ENCODE results near the gene EYA4.

DNA sequence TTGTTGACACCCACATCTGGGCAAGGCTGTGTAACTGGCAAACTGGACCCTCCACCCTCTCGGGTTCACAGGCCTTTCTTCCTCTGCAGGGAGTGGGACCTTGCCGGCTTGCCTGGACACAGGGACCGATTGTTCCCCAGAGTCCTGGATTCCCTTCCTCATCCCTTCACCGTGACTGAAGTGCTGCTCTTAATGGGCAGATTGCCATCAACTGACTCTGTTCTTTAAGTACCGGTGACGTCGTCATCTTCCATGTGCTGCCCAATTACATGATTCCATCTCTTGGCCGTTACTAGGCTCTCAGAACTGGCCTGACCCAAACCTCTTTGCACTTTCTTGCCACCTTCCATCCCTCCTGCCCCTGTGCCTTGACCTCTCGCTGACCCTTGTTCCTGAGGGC lies 85.4 kb downstream of the EYA4 start:
- TF ChIP-seq POLR2A (IDR thresholded peaks at IDR 0.05): no peak
- no peak for TF ChIP-seq POLR2AphosphoS5 (IDR thresholded peaks at IDR 0.05)
- TF ChIP-seq, protein P1, sequence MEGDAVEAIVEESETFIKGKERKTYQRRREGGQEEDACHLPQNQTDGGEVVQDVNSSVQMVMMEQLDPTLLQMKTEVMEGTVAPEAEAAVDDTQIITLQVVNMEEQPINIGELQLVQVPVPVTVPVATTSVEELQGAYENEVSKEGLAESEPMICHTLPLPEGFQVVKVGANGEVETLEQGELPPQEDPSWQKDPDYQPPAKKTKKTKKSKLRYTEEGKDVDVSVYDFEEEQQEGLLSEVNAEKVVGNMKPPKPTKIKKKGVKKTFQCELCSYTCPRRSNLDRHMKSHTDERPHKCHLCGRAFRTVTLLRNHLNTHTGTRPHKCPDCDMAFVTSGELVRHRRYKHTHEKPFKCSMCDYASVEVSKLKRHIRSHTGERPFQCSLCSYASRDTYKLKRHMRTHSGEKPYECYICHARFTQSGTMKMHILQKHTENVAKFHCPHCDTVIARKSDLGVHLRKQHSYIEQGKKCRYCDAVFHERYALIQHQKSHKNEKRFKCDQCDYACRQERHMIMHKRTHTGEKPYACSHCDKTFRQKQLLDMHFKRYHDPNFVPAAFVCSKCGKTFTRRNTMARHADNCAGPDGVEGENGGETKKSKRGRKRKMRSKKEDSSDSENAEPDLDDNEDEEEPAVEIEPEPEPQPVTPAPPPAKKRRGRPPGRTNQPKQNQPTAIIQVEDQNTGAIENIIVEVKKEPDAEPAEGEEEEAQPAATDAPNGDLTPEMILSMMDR (IDR thresholded peaks at IDR 0.05): no peak
- no peak for TF ChIP-seq EP300 (IDR thresholded peaks at IDR 0.05)
